ENCODE results near the gene ZBTB46.
"Not testable (repeated sequence)": the region's sequence is repeated elsewhere in the genome, so short reads cannot be mapped to it uniquely, and the experiment has no call there.

The ZBTB46 gene

DNA sequence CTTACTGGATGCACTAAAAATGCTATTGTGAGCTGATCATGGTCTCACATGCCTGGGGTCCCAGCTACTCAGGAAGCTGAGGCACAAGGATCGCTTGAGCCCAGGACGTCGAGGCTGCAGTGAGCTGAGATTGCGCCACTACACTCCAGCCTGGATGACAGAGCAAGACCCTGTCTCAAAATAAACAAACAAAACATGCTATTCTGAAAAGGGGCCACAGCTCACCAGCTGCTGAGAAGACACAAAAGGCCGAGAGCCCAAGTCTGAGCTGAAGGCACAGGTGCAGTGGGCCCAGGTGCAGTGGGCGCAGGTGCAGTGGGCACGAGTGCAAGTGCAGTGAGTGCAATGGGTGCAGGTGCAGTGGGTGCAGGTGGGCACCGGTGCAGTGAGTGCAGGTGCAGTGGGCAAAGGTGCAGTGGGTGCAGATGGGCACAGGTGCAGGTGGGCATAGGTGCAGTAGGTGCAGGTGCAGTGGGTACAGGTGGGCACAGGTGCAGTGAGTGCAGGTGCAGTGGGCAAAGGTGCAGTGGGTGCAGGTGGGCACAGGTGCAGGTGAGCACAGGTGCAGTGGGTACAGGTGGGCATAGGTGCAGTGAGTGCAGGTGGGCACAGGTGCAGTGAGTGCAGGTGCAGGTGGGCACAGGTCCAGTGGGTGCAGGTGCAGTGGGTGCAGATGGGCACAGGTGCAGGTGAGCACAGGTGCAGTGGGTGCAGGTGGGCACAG lies 16.0 kb downstream of the ZBTB46 start:
- DNase-seq: no peak

DNA sequence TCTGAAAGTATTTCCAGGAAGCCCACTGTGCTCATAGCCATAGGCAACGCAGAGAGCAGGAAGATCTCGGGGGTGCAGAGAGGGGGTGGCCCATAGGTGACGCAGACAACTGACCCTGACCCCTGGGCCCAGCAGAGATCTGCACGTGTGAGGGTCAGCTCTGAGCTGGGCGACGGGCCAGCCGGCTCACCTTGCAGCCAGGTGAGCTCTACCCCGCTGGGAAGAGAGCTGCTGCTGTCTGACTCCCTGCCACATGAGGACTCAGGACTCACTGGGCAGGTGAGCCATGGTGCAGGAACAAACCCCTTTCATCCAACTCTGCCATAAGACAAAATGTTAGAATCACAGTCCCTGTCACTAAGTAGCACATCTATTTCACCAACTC lies 19.6 kb downstream of the ZBTB46 start:
- no peak for DNase-seq

DNA sequence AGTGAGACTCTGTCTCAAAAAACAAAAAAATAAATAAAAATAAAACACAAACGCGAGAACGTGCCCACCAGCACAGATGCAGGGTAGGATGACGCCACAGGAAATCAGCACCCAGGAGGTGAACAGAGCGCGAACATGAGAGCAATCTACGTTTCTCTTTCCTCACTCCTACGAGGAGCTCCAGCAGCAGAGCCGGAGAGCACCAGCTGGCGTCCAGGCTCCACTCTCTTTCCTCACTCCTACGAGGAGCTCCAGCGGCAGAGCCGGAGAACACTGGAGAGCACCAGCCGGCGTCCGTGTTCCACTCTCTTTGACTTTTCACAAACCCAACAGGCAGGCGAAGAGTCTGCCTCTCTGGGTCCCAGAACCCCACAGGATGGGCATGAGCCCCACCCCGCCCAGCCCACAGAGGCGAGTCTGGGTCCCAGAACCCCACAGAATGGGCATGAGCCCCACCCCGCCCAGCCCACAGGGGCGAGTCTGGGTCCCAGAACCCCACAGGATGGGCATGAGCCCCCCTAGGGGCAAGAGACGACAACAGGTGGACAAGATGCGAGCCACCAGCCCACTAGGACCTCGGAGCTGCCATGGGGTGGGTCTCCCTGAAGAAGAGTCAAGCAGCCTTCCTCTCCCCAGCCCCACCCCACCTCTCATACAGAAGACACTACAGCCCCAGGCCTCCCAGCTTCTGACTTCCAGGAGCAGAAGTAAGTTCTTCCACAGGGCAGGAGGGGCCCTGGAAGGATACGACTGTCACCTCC lies 20.2 kb downstream of the ZBTB46 start:
- DNase-seq: no peak

DNA sequence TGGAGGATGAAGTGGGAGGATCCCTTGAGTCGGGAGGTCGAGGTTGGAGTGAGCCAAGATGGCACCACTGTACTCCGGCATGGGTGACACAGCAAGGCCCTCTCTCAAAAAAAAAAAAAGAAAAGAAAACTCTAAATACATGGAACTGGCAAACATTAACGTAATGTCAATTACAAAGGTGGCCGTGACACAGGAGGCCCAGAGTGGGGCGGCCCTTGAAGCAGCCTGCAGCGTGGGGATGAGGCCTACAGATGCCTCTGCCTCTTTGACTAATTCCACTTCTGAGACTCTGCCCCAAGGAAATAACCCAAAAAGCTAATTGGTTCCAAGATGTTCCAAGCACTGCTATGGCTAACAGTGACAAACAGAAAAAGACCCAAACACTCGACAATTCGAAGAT lies 21.2 kb downstream of the ZBTB46 start:
- DNase-seq: no peak

DNA sequence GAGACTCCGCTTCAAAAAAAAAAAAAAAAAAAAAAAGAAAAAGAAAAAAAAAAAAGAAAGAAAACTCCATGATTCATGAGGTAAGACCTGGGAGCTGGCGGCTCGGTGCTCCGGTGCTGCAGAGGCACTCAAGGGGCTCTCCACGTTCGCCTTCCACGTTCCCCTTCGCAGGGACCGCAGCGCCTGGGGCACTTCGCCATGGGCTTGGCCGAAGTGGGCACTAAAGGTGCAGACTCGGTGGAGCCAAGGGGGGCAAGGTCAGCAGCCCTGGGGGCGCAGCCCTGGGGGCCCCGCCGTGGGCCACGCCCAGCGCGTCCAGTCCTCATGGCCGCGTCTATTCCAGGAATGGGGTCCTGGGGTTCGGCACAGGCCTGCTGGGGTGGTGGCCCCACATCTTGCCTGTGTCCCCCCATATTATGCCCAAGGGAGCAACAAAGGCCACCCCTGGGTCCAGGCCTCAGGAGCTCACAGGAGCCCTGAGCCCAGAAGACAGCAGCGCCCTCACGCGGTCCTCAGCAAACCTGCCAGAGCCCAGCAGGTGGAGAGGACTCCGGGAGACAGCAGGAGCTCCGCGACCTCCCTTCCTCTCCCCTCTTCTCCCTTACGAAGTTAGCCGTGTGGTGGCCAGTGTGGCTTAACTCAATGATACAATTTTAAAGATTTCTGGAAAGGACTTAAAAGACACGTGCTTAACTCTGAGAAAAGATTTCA lies 21.9 kb downstream of the ZBTB46 start:
- no peak for DNase-seq

DNA sequence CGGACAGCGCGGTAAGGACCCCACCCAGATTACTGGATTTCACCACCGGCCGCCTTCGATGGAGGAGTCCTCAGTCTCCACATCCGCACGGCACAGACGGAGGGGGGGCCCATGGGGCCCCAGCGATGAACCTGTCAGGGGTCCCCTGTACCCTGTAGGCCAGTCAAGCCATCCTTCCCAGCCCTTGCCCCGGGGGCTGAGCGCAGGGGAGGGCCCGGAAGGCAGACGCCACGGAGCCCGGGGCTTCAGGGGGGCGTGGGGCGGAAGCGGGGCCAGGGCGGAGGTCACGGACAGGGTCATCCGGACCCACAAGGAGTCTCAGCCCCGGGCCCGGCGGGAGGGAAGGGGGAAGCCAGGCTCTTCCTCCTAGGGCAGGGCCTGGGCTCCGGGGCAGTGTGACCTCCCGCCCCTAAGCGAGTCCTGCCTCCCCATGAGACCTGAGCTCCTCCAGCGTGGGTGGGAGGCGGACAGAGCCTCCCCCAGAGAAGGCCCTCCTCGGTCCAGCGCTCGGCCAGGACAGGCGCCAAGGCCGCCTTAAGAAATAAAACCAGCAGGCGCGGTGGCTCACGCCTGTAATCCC lies 22.8 kb downstream of the ZBTB46 start:
- DNase-seq: no peak

DNA sequence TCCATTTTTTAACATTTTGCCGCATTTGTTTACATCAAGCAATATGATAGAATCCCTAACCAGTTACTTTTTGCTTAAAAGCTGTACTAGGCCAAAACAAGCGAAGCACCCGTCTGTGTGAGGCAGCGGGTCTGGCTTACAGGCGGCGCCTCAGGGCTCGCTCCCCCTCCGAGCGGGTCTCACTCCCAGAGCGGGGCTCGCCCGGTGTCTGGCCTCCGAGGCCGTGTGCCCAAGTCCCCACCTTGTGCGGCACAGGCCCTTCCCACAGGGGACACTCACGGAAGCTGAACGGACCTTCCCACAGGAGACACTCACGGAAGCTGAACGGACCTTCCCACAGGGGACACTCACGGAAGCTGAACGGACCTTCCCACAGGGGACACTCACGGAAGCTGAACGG lies 23.4 kb downstream of the ZBTB46 start:
- DNase-seq: no peak

DNA sequence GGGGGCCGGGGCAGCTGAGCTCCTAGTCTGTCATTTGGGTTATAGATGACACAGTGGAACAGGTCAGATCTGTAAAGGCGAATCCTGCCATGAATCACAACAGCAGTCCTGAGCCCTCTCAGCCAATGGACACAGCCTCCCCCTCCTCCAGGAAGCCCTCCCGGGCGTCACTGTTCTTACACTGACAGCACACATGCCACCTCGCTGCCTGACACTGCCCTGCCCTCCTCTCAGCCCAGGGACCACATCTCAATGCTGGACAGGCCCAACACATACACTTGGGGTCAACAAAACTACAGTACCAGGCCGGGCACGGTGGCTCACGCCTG lies 26.8 kb downstream of the ZBTB46 start:
- DNase-seq: no peak

DNA sequence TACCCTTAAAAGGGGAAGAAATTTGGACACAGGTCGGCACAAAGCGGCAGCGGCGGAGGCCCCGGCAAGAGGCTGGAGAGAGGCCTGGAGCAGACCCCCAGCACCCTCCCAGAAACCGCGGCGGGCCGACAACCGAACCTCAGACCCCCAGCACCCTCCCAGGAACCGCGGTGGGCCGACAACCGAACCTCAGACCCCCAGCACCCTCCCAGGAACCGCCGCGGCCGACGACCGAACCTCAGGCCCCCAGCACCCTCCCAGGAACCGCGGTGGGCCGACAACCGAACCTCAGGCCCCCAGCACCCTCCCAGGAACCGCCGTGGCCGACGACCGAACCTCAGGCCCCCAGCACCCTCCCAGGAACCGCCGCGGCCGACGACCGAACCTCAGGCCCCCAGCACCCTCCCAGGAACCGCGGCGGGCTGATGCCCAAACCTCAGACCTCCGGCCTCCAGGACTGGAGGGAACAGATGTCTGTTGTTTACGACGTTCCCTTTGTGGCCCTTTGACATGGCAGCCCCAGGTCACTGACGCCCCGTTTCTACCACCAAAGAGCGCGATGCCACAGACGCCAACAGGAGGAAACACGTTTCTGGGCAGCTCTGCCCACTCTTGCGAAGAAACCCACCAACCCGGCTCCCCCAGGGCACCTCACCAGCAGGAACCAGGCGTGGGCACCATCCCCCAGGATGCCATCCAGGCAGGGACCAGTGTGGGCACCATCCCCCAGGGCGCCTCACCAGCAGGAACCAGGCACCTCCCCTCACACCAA lies 28.4 kb downstream of the ZBTB46 start:
- no peak for DNase-seq

DNA sequence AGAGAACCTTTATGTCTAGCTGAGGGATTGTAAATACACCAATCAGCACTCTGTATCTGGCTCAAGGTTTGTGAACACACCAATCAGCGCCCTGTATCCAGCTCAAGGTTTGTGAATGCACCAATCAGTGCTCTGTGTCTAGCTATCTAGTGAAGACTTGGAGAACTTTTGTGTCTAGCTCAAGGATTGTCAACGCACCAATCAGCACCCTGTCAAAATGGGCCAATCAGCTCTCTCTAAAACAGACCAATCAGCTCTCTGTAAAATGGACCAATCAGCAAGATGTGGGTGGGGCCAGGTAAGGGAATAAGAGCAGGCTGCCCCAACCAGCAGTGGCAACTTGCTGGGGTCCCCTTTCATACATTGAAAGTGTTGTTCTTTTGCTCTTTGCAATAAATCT lies 29.9 kb downstream of the ZBTB46 start:
- not testable (repeated sequence) for DNase-seq

DNA sequence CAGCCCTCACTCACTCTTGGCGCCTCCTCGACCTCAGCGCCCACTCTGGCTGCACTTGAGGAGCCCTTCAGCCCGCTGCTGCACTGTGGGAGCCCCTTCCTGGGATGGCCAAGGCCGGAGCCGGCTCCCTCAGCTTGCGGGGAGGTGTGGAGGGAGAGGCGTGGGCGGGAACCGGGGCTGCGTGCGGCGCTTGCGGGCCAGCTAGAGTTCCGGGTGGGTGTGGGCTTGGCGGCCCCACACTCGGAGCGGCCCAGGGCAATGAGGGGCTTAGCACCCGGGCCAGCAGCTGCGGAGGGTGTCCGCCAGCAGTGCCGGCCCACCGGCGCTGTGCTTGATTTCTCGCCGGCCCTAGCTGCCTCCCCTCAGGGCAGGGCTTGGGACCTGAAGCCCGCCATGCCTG lies 30.7 kb downstream of the ZBTB46 start:
- not testable (repeated sequence) for DNase-seq

DNA sequence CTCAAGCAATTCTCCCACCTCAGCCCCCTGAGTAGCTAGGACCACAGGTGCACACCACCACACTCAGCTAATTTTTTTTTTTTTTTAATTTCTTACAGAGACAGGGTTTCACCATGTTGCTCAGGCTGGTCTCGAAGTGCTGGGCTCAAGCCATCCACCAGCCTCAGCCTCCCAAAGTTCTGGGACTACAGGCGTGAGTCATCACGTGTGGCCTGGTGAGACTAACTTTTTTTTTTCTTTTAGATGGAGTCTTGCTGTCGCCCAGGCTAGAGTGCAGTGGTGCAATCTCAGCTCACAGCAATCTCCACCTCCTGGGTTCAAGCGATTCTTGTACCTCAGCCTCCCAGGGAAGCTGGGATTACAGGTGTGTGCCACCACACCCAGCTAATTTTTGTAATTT lies 31.9 kb downstream of the ZBTB46 start:
- peak; percentile 65 for DNase-seq

DNA sequence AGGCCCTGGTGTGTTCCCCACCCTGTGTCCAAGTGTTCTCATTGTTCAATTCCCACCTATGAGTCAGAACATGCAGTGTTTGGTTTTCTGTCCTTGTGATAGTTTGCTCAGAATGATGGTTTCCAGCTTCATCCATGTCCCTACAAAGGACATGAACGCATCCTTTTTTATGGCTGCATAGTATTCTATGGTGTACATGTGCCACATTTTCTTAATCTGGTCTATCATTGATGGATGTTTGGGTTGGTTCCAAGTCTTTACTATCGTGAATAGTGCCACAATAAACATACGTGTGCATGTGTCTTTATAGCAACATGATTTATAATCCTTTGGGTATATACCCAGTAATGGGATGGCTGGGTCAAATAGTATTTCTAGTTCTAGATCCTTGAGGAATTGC lies 33.9 kb downstream of the ZBTB46 start:
- DNase-seq: not testable (repeated sequence)

DNA sequence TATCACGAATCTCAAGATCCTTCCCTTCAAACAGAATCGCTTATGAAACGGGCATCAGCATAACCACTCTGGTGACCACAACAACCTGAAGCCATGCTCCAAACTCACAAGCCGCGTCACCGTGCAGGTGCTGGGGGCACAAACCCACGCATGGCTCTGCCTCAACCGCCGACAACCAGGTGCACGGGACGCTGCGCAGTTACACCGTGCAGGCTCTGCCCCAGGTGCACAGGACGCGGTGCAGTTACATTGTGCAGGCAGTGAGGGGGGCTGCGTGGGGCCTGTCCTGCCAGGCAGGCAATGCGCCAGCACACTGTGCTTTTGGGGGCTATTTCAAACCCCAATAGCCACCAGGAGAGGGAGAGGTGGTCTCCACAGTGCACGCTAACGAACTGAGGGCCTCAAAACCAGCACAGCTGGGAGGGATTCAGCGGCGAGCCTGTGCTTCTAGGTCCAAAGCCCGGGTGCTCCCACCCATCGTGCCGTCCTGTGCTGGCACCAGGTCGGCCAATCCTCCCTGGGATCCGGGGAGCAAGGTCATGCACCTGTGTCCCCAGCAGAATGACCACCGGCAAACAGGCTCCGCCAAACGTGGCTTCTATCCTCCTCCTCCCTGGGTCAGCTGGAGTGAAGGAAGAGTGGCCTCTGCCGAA lies 35.8 kb downstream of the ZBTB46 start:
- no peak for DNase-seq

DNA sequence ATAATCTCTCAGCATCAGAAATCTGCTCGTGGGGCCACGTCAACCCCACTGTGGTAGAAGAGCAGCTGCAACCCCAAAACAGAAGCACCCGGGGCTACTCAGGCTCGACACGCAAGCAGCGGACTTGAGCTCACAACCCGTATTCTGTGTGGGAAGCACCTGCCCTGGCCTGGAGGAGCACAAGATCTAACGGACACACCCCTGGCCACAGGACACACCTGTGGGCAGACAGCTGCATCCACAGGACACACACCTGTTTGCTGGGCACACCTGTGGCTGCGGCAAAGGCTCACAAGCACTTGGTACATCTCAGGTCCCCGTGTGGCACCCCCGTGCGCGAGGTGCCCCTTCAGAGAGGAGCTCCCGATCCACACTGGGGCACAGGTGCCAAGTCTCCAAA lies 36.5 kb downstream of the ZBTB46 start:
- DNase-seq: no peak

DNA sequence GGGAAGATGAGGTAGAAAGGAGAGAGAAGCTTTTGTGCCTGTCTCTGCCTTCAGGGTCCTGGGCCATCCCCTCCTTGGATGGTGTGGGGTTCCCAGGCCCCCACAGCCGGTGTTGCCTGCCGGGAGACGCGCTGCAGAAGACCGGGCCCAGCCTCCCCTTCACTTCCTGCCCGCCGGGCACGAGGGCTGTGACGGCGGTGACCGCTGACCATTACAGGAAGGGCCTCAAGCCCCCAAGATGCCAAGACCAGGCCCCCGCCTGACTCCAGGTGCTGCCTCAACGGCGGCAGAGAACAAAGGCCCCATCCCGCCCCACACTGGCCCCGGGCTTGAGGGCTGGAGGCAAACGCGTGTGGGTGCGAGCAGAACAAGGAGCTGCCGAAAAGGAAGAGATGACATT lies 38.2 kb downstream of the ZBTB46 start:
- DNase-seq: no peak

DNA sequence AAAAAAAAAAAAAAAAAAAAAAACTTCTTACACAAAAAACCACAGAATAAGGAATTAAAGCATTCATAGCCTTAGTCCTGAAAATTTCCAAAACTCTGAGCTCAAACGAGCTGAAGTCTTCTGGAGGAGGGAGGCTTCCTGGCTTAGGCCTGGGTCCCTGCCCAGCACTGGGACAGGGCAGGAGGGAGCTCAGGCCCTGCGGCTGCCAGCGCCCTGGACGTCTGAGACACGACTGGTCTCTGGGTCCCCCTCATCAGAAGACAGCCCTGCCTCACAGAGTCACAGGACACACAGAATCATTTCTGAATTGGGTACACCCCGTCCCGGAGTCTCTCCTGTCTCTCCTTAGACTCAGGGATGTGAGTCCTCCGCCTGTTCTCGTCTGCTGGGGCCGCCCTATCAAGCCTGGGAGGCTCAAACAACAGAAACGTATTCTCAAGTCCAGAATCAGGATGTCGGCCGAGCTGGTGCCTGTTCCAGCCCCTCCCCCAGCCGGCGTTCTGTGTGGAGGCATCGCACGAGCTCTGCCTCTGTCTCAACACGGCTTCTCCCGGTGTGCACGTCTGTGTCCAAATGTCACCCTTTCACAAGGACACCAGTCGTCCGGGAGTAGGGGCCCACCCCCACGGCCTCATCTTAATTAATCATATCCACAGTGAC lies 39.4 kb downstream of the ZBTB46 start:
- no peak for DNase-seq

DNA sequence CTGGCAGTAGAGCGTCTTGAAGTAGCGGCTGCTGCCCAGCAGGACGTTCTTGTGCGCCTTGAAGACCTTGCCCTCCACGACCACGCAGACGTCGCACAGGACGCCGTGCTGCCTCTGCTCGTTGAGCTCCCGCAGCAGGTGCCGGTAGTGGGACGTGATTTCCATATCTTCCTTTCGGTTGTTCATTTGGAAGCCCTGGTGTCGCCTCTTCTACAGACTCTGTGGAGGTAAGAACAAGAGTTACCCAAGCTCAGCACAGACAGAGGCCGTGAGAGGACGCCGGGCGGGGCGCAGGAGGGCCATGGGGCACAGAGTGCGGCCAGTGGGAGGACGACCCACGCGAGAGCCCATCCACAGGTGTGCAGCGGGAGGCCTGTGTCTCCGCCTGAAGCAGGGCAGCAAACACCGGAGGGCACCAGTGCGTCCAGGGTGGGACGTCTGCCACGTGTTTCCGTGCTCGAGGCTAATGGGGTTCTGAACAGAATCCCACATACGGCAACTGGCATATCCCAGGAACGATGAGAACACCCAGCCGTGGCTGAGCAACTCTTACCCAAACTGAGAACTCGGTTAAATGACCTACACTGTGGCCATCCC lies 40.4 kb downstream of the ZBTB46 start:
- DNase-seq: no peak

DNA sequence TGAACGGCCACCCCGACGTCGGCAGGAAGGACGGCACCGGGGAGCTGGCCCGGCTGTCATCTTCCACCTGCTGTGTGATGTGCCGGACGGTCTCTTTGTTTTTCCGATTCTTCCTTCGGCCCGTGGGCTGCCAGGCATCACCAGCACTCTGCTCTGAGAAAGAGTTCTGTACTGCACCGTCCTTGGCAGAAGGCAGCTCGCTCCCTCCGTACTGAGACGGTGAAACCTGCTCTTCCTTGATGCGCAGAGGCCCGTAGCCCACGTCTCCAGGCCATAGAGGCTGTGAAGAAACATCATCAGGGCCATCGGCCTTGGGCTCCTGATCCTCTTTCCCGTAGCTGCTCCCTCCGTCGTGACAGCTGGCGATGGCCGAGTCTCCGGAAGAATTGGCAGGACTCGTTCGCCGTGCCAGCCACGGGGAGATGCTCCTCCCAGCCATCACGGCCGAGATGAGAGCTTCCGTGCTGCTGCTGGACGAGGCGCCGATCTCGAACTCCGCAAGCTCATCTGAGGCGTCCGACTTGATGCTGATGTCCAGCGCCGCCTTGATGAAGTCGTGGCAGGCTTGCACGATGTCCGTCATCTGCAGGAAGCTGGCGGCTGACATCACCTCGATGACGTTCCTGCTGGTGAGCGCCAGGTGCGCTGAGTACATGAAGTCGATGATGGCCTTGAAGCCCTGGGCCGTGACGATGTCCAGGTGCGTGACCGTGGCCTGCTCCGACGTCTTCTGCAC lies 41.1 kb downstream of the ZBTB46 start:
- DNase-seq: no peak

DNA sequence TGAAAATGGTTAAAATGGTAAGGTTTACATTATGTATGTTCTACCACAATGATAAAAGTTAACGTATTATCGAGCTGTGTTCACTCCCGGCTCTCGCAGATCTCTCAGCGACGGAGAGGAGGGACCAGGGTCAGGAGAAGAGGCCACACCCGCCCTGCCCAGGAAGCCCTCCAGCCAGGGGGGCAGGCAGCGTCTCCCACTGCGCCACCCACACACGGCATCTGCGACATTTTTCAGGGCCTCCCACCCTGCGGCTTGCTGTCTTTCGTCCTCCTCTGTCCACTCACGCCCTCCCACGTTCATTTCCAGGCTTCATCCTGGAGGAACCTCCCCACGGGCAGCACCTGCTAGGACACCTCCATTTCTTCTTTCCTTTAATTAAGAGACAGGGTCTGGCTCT lies 43.3 kb downstream of the ZBTB46 start:
- no peak for DNase-seq

DNA sequence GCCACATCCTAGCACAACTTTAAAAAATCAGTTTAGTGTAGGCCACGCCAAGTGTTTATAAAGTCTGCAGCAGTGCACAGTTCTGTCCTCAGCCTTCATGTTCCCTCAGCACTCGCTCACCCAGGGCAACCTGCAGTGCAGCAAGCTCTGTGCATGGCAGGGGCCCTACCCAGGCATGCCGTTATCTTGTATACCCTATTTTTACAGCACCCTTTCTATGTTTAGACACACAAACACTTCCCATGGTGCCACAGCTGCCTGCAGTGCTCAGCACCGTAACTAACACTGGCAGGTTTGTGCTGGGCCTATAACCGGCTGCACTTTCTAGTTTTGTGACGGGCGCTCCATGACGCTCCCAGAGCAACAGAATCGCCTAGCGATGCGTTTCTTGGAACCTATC lies 43.8 kb downstream of the ZBTB46 start:
- DNase-seq: no peak

Measured in HCEC 1CT (cell line).